NCI-H510A (cell line): ENCODE measurements around the gene IFNA8.
"Not testable (repeated sequence)": the region's sequence is repeated elsewhere in the genome, so short reads cannot be mapped to it uniquely, and the experiment has no call there.

Experiments
- DNase-seq: peaks from one replicate; lab custom pipeline; 2025; lab: John Stamatoyannopoulos, UW

IFNA8 gene

GRCh38 chr9:21429191-21429590 is 20.3 kb downstream of the IFNA8 start:
- DNase-seq = no peak

- no peak for DNase-seq
These were observed 23.9 kb downstream of the IFNA8 start for GRCh38 chr9:21432672-21433425.

GRCh38 chr9:21434202-21435014 is 25.5 kb downstream of the IFNA8 start:
- no peak for DNase-seq

- not testable (repeated sequence) for DNase-seq
These were observed 26.1 kb downstream of the IFNA8 start for GRCh38 chr9:21435015-21435383.

- no peak for DNase-seq
These were observed 31.2 kb downstream of the IFNA8 start, which contains the start of gene IFNA1 for GRCh38 chr9:21440139-21440538. Gene IFNA1, plus strand, starts transcription at chr9:21440439. Its CDS starts 69 bp downstream, at chr9:21440508.

- DNase-seq = no peak
These were observed 35.1 kb downstream of the IFNA8 start for GRCh38 chr9:21443849-21444625.

GRCh38 chr9:21449312-21449711 is 40.4 kb downstream of the IFNA8 start:
- not testable (repeated sequence) for DNase-seq

GRCh38 chr9:21450733-21451394 is 41.9 kb downstream of the IFNA8 start:
- DNase-seq = no peak

- DNase-seq = no peak
These were observed 43.8 kb downstream of the IFNA8 start for GRCh38 chr9:21452681-21453080.

GRCh38 chr9:21454149-21454548 is 45.2 kb downstream of the IFNA8 start:
- DNase-seq = no peak

- no peak for DNase-seq
These were observed 46.4 kb downstream of the IFNA8 start for GRCh38 chr9:21455320-21455719.
